Measurements from ENCODE around the gene CAMSAP1. TPM values are rescaled to one million over a fixed set of nuclear protein-coding genes. Genes with fewer than 3 reads are reported as not detected.
A peak's percentile ranks its signal among the peaks of the same experiment; 100 is the strongest.

CAMSAP1 gene
- polyA plus RNA-seq, 2 donors: 14.0 to 18.4 TPM

DNA sequence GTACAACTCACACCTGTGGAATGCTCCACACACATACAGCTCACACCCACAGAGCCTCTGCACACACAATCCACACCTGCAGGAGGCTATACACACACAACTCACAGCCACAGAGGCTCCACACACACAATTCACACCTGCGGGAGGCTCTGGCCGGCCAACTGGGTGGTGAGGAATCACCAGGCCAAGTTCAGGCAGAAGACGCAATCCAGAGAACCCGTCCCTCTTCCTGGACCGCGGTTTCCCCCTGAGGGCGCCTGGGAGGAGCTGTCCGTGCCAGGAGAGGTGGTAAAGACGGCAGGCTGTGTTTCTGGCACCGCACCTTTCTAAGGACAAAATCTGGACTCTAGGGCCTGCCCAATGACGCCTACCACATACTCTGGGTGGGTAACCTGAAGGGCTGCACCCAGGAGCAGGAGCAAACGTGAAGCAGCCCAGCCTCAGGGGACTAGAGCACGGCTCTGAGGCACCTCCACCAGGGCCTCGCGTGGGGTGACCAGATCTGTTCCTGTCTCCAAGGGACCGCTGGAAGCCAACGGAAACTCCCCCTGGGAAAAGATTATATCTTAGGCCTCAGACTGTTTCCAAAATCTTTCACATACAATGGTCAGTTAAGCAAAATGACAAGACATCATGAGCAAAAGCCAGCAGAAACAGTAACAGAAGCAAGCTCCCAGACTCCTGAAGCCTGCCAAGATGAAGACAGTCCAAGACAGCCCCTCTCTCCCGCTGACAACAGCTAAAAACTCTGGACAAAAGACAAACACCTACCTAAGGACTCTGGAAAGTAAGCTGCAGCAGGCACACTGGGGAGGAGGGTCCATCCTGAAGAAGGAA, 16.9 kb downstream of the CAMSAP1 start:
- Histone ChIP-seq H3K36me3 (ENCODE audit: control insufficient read depth in 2 of 2, insufficient read depth in 2 of 2, low read length in 1 of 2) (peaks cover 0 to 10% of the 10 kb centered on the region in 2 donors), H3K27ac (ENCODE audit: low read depth in 2 of 2, low read length in 1 of 2) (peak overlapping the region; percentile 54 to 72), H3K27me3 (ENCODE audit: control insufficient read depth in 1 of 2, insufficient read depth in 2 of 2, low read length in 2 of 2) (no peaks in the 10 kb centered on the region), H3K4me3 (ENCODE audit: low read depth in 1 of 2, low read length in 2 of 2) (no peak overlapping the region), H3K4me1 (ENCODE audit: control insufficient read depth in 2 of 2, insufficient read depth in 2 of 2, low read length in 1 of 2) (peaks cover 31 to 56% of the 10 kb centered on the region in 2 donors), H3K9me3 (ENCODE audit: control insufficient read depth in 2 of 2, insufficient read depth in 1 of 2, low read depth in 1 of 2, low read length in 1 of 2) (no peaks in the 10 kb centered on the region)
- WGBS, 2 donors: 50 to 62% methylated on average over 18 of the region's 18 CpGs

DNA sequence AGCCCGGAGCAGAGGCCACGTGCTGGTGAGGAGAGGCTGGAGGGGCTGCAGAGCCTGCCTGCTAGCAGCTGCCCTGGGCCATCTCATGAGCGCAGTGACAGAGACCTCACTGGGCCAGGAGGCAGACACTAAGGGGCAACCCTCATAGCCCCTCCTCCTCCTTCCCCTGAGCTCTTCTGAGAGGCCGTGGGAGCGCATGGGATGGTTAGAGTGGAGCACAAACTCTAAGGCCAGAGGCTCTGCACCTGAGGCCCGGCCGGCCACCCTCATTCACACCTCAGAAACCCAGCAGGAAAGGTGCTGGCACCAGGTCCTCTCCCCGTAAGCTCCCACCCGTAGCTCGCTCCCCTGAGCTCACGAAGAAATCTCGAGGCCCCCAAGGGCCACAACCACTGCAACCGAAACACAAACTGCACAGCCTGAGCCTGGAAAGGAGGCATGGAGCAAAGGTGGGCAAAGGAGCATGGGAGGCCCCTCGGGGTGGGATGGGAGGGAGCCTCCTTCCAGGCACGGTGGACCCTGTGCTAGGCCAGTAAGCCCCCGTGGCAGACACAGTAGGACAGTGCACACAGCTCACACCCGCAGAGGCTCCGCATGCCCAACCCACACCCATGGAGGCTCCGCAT, 17.7 kb downstream of the CAMSAP1 start:
- Histone ChIP-seq H3K9me3 (ENCODE audit: control insufficient read depth in 2 of 2, insufficient read depth in 1 of 2, low read depth in 1 of 2, low read length in 1 of 2) (no peaks in the 10 kb centered on the region), H3K27me3 (ENCODE audit: control insufficient read depth in 1 of 2, insufficient read depth in 2 of 2, low read length in 2 of 2) (no peaks in the 10 kb centered on the region), H3K4me3 (ENCODE audit: low read depth in 1 of 2, low read length in 2 of 2) (no peak overlapping the region), H3K4me1 (ENCODE audit: control insufficient read depth in 2 of 2, insufficient read depth in 2 of 2, low read length in 1 of 2) (peaks cover 31 to 64% of the 10 kb centered on the region in 2 donors), H3K36me3 (ENCODE audit: control insufficient read depth in 2 of 2, insufficient read depth in 2 of 2, low read length in 1 of 2) (peaks cover 0 to 10% of the 10 kb centered on the region in 2 donors), H3K27ac (ENCODE audit: low read depth in 2 of 2, low read length in 1 of 2) (peak overlapping the region; percentile 54 to 72)
- 79 to 84% methylated on average over 19 of the region's 19 CpGs for WGBS, 2 donors

DNA sequence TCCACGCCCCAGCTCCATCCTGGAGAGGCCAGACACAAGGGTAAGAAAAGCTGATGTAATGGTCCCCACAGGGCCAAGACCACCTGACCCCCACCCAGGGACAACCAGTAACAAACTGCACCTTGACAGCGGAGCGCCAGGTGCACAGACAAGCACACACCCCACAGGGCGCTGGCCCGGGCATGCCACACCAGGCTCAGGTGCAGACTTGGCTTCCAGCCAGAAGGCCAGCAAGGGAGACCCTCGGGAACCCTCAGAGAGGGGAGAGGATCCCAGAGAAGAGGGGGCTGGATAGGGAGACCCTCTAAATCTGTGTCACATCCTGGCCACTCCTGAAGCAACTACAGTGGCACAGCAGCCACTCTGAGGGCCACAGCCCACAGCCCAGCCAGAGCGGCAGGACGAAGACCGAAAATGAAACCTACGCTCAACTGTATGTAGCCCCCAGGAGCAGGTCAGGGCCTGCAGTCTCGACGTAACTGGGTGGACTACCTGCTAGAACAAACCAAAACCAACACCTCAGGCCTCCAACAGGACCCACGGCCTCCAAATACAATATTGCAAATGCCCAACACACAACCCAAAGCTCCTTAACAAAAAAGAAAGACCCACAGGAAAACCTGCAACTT, 18.5 kb downstream of the CAMSAP1 start:
- Histone ChIP-seq H3K36me3 (ENCODE audit: control insufficient read depth in 2 of 2, insufficient read depth in 2 of 2, low read length in 1 of 2) (peaks cover 0 to 10% of the 10 kb centered on the region in 2 donors), H3K4me1 (ENCODE audit: control insufficient read depth in 2 of 2, insufficient read depth in 2 of 2, low read length in 1 of 2) (peaks cover 28 to 64% of the 10 kb centered on the region in 2 donors), H3K9me3 (ENCODE audit: control insufficient read depth in 2 of 2, insufficient read depth in 1 of 2, low read depth in 1 of 2, low read length in 1 of 2) (no peaks in the 10 kb centered on the region), H3K27me3 (ENCODE audit: control insufficient read depth in 1 of 2, insufficient read depth in 2 of 2, low read length in 2 of 2) (no peaks in the 10 kb centered on the region), H3K4me3 (ENCODE audit: low read depth in 1 of 2, low read length in 2 of 2) (peak overlapping the region in 1 of 2 donors; percentile 13), H3K27ac (ENCODE audit: low read depth in 2 of 2, low read length in 1 of 2) (peak overlapping the region; percentile 37 to 72)
- 57 to 72% methylated on average over 13 of the region's 13 CpGs for WGBS, 2 donors

DNA sequence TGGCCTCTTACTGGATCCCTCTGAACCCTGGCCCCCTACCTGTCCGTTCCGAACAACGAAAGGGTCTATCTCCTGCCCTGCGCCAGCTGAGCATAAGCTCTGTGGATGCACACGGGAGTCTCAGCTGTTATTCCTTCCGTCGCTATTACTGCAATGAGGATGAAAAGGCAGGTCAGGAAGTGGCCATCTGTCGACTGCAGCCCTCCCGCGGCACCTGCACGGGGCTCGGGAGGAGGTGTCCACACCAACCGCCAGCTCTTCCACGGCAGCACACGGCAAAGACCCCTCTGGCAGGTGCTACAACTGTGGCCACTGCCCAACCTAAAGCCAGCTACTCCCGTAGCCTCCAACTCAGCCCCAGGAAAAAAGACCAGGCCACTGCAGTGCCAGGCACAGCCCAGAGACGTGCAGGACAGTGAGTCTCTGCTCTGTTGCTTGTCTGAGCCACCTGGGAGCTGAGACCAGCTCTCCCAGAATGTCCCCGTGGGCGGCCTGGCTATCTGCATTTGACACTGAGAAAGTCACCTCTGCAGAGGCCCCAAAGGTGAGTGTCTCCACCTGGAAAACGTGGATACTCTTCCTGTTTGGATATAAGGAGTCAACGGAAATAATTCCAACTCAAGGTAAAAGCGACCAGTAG, 19.1 kb downstream of the CAMSAP1 start:
- Histone ChIP-seq H3K27me3 (ENCODE audit: control insufficient read depth in 1 of 2, insufficient read depth in 2 of 2, low read length in 2 of 2) (no peaks in the 10 kb centered on the region), H3K27ac (ENCODE audit: low read depth in 2 of 2, low read length in 1 of 2) (peak overlapping the region in 1 of 2 donors; percentile 14), H3K36me3 (ENCODE audit: control insufficient read depth in 2 of 2, insufficient read depth in 2 of 2, low read length in 1 of 2) (peaks cover 0 to 10% of the 10 kb centered on the region in 2 donors), H3K9me3 (ENCODE audit: control insufficient read depth in 2 of 2, insufficient read depth in 1 of 2, low read depth in 1 of 2, low read length in 1 of 2) (no peaks in the 10 kb centered on the region), H3K4me3 (ENCODE audit: low read depth in 1 of 2, low read length in 2 of 2) (no peak overlapping the region), H3K4me1 (ENCODE audit: control insufficient read depth in 2 of 2, insufficient read depth in 2 of 2, low read length in 1 of 2) (peaks cover 28 to 63% of the 10 kb centered on the region in 2 donors)
- 76 to 79% methylated on average over 22 of the region's 22 CpGs for WGBS, 2 donors

DNA sequence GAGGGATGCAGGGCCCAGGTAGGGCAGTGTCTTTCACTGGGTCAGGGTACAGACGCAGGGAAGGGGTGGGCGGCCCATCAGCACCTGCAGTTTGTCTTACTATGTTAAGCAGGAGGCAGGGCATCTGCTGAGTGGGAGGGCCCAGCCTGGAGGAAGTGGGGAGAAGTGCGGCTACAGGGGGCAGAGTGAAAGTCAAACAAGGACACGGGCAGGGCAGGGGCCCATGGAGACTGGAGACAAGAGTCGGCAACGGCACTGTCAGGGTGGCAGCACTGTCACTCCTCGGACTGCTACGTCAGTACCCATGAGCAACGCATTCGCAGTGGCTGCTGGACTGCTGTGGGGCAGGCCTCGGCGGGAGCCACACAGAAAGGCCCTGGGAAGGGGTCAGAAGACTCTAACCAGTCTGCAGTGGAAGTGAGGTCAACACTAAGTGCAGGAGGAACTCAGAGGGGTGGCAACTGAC, 19.7 kb downstream of the CAMSAP1 start:
- Histone ChIP-seq H3K4me3 (ENCODE audit: low read depth in 1 of 2, low read length in 2 of 2) (no peak overlapping the region), H3K9me3 (ENCODE audit: control insufficient read depth in 2 of 2, insufficient read depth in 1 of 2, low read depth in 1 of 2, low read length in 1 of 2) (no peaks in the 10 kb centered on the region), H3K27me3 (ENCODE audit: control insufficient read depth in 1 of 2, insufficient read depth in 2 of 2, low read length in 2 of 2) (no peaks in the 10 kb centered on the region), H3K27ac (ENCODE audit: low read depth in 2 of 2, low read length in 1 of 2) (peak overlapping the region in 1 of 2 donors; percentile 14), H3K4me1 (ENCODE audit: control insufficient read depth in 2 of 2, insufficient read depth in 2 of 2, low read length in 1 of 2) (peaks cover 28 to 63% of the 10 kb centered on the region in 2 donors), H3K36me3 (ENCODE audit: control insufficient read depth in 2 of 2, insufficient read depth in 2 of 2, low read length in 1 of 2) (peaks cover 0 to 10% of the 10 kb centered on the region in 2 donors)
- WGBS, 2 donors: 61 to 72% methylated on average over 12 of the region's 12 CpGs

DNA sequence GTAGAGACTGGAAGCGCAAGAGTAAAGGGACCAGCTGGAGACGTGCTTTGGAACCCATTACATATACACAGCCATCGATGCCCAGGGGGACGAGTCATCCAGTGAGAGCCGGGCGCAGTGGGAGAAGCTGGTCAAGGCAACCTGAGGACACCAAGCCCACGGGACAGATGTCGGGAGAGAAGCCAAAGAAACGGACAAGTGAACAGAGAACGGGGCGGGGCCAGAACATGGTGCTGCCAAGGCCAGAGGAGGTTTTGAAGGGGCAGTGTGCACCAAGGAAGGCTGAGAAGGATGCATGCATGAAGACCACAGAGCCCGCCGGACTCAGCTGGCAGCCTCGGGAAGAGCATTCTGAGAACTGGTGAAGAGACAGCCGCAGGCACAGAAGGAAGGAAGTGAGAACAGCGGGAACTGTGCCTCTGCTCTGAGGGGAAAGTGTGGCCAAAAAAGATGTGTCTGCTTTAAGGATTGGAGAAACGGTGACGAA, 20.3 kb downstream of the CAMSAP1 start:
- Histone ChIP-seq H3K9me3 (ENCODE audit: control insufficient read depth in 2 of 2, insufficient read depth in 1 of 2, low read depth in 1 of 2, low read length in 1 of 2) (no peaks in the 10 kb centered on the region), H3K27me3 (ENCODE audit: control insufficient read depth in 1 of 2, insufficient read depth in 2 of 2, low read length in 2 of 2) (no peaks in the 10 kb centered on the region), H3K36me3 (ENCODE audit: control insufficient read depth in 2 of 2, insufficient read depth in 2 of 2, low read length in 1 of 2) (peaks cover 0 to 11% of the 10 kb centered on the region in 2 donors), H3K4me3 (ENCODE audit: low read depth in 1 of 2, low read length in 2 of 2) (no peak overlapping the region), H3K27ac (ENCODE audit: low read depth in 2 of 2, low read length in 1 of 2) (no peak overlapping the region), H3K4me1 (ENCODE audit: control insufficient read depth in 2 of 2, insufficient read depth in 2 of 2, low read length in 1 of 2) (peaks cover 29 to 64% of the 10 kb centered on the region in 2 donors)
- WGBS, 2 donors: 59 to 64% methylated on average over 18 of the region's 18 CpGs

DNA sequence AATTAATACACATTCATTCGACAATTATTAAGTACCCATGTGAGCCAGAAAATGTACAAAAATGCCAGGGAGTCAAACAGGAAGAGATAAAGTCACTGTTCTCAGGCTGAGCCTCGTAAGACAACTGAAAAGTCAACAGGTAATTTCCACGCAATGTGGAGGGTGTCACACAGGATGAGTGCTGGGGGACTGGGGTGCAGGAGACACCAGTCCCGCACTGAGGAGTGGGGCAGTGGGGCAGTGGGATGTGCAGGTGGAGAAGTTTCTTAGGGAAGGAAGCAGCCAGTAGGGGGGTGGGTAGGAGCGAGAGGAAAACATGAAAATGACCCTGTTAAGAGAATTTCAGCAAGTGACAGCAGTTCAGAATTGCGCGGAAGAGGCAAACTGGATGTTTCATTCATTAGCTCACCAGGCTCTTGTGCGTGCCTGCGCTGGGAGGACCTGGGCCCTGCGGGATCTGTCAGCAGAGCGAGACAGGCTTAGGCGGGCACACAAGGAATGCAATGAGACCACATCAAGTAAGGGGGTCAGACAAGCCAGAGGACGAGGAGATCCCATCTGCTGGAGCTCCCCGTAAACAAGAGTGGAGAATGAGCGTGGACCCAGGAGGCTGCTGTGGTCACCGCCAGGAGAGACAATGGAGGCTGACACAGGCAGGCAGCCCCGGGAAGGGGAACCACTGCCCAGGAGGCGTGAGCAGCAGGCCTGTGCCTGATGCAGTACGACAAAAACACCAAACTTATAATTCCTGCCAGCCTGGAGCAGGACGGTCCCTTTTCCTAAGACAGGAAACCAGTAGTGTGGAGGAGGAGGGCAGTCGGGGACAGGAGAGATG, 21.0 kb downstream of the CAMSAP1 start:
- peaks cover 32 to 66% of the 10 kb centered on the region in 2 donors for H3K4me1 ChIP-seq (ENCODE audit: control insufficient read depth in 2 of 2, insufficient read depth in 2 of 2, low read length in 1 of 2)
- H3K27me3 ChIP-seq (ENCODE audit: control insufficient read depth in 1 of 2, insufficient read depth in 2 of 2, low read length in 2 of 2): no peaks in the 10 kb centered on the region
- peaks cover 4 to 17% of the 10 kb centered on the region in 2 donors for H3K36me3 ChIP-seq (ENCODE audit: control insufficient read depth in 2 of 2, insufficient read depth in 2 of 2, low read length in 1 of 2)
- no peaks in the 10 kb centered on the region for H3K9me3 ChIP-seq (ENCODE audit: control insufficient read depth in 2 of 2, insufficient read depth in 1 of 2, low read depth in 1 of 2, low read length in 1 of 2)
- no peak overlapping the region for H3K4me3 ChIP-seq (ENCODE audit: low read depth in 1 of 2, low read length in 2 of 2)
- no peak overlapping the region for H3K27ac ChIP-seq (ENCODE audit: low read depth in 2 of 2, low read length in 1 of 2)
- WGBS, 2 donors: 83 to 85% methylated on average over 21 of the region's 21 CpGs

DNA sequence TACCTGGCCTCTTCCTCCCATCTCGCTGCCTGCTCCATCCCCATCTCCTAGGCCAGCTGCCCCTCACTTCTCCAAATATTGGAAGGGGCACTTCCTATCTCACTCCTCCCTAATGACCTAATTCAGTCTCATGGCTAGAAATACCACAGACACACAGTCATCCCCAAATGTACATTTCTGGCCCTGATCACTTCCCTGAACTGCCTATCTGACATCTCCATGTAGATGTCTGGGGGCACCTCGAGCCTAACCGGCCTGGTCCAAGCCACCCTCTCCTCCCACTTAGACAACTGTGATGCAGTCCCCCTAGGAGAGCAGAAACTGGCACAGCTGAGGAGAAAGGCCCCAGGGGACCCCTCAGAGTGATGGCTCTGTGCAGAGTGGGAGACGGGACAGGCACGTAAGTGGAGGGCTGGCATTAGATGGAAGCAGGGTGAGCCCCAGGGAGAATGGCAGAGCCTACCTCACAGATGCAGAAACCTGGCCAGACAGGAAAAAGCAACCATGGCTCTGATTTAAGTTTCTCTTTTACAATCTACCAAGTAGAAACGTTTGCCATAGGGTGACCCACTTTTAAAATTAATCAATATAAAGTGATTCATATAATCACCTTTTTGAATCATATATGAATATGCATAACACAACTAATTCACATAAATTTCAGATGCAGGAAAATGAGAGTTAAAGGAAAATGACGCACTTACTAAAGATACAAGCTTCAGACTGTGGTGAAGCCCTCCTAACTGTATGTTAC, 22.1 kb downstream of the CAMSAP1 start:
- peaks cover 6 to 19% of the 10 kb centered on the region in 2 donors for H3K36me3 ChIP-seq (ENCODE audit: control insufficient read depth in 2 of 2, insufficient read depth in 2 of 2, low read length in 1 of 2)
- H3K9me3 ChIP-seq (ENCODE audit: control insufficient read depth in 2 of 2, insufficient read depth in 1 of 2, low read depth in 1 of 2, low read length in 1 of 2): no peaks in the 10 kb centered on the region
- H3K27ac ChIP-seq (ENCODE audit: low read depth in 2 of 2, low read length in 1 of 2): peak overlapping the region in 1 of 2 donors; percentile 34
- no peak overlapping the region for H3K4me3 ChIP-seq (ENCODE audit: low read depth in 1 of 2, low read length in 2 of 2)
- H3K27me3 ChIP-seq (ENCODE audit: control insufficient read depth in 1 of 2, insufficient read depth in 2 of 2, low read length in 2 of 2): no peaks in the 10 kb centered on the region
- peaks cover 25 to 56% of the 10 kb centered on the region in 2 donors for H3K4me1 ChIP-seq (ENCODE audit: control insufficient read depth in 2 of 2, insufficient read depth in 2 of 2, low read length in 1 of 2)
- WGBS, 2 donors: 59 to 63% methylated on average over 7 of the region's 7 CpGs
